Mammary epithelial cell (primary cell): ENCODE results near the gene ABCA5.

ENCODE experiments used
- EZH2 ChIP-seq: IDR thresholded peaks from 2 replicates; pipeline ENCODE4 v1.6.1; 2012; ENCODE audit warnings: low read length, inconsistent platforms, borderline replicate concordance
- TF ChIP-seq, protein P1 (sequence below), 2 donors: IDR thresholded peaks in 1 of 2; conservative IDR thresholded peaks in 1 of 2; 2 replicates each; pipeline ENCODE4 v1.5.1; 2011 to 2012; ENCODE audit warnings: inconsistent platforms in 2 of 2, low read length in 2 of 2, mild to moderate bottlenecking in 2 of 2, control low read depth in 1 of 2, low read depth in 1 of 2; ENCODE audit not compliant: insufficient read depth in 1 of 2; ENCODE audit errors: extremely low read depth in 1 of 2

DNA sequence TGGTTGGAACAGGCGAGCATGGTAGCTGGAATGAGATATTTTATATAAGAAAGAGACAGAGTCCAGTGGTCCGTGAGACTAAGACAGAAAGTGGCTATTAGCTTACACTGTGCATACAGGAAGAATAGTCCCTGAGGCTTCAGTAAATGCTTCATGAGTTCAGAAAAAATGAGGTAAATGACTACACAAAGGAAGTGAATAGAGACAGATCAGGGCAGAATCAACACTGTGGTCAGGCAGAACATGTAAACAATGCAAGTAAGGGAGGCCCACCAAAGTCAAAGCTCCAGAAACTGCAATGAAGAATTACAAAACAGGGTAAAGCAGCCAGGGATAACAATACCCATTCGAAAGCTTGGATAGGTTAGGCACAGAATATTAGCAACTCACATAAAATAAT, 103.1 kb downstream of the ABCA5 start:
- TF ChIP-seq, protein P1, sequence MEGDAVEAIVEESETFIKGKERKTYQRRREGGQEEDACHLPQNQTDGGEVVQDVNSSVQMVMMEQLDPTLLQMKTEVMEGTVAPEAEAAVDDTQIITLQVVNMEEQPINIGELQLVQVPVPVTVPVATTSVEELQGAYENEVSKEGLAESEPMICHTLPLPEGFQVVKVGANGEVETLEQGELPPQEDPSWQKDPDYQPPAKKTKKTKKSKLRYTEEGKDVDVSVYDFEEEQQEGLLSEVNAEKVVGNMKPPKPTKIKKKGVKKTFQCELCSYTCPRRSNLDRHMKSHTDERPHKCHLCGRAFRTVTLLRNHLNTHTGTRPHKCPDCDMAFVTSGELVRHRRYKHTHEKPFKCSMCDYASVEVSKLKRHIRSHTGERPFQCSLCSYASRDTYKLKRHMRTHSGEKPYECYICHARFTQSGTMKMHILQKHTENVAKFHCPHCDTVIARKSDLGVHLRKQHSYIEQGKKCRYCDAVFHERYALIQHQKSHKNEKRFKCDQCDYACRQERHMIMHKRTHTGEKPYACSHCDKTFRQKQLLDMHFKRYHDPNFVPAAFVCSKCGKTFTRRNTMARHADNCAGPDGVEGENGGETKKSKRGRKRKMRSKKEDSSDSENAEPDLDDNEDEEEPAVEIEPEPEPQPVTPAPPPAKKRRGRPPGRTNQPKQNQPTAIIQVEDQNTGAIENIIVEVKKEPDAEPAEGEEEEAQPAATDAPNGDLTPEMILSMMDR (conservative IDR thresholded peaks at IDR 0.05 in 1 of 2, IDR thresholded peaks at IDR 0.05 in 1 of 2; ENCODE audit: extremely low read depth in 1 of 2, insufficient read depth in 1 of 2, low read depth in 1 of 2, low read length in 2 of 2): no peak
- no peak for TF ChIP-seq EZH2
